Transverse colon (tissue), 4 donors: ENCODE measurements around the gene USP19. TPM values are rescaled to one million over a fixed set of nuclear protein-coding genes. Genes with fewer than 3 reads are reported as not detected.
A peak's percentile ranks its signal among the peaks of the same experiment; 100 is the strongest.

Experiments used
- DNase-seq: peaks from one replicate; pipeline ENCODE4 v3.0.0-alpha.2; 2019
- H3K27ac ChIP-seq, 4 donors: fragments of 200-600 bp; sonication (generic); 2 replicates each; pipeline ENCODE4 v1.5.1; 2016 to 2018; ENCODE audit warnings: inconsistent platforms in 4 of 4
- H3K27me3 ChIP-seq: fragments of 200-600 bp; sonication (generic); 2 replicates; pipeline ENCODE4 v1.5.1; 2017; ENCODE audit warnings: inconsistent platforms
- H3K36me3 ChIP-seq, 4 donors: fragments of 200-600 bp; sonication (generic); 2 replicates each; pipeline ENCODE4 v1.5.1; 2017 to 2019; ENCODE audit warnings: inconsistent platforms in 4 of 4
- H3K4me1 ChIP-seq, 4 donors: fragments of 200-600 bp; sonication (generic); 2 replicates each; pipeline ENCODE4 v1.5.1; 2017 to 2020; ENCODE audit warnings: inconsistent platforms in 4 of 4
- H3K4me3 ChIP-seq, 4 donors: fragments of 200-600 bp; sonication (generic); 1 replicate in 1 of 4; 2 replicates in 3 of 4; pipeline versions ENCODE4 v1.5.1 to v1.6.1; 2017 to 2019; ENCODE audit warnings: inconsistent platforms in 4 of 4
- H3K9me3 ChIP-seq, 2 donors: fragments of 200-600 bp; sonication (generic); 2 replicates each; pipeline ENCODE4 v1.5.1; 2017 to 2019; ENCODE audit warnings: inconsistent platforms in 2 of 2
- CTCF ChIP-seq, 5 experiments: fragments of 200-600 bp in 3 of 5; fragments of 450-650 bp in 2 of 5; sonication (generic) in 3 of 5; IDR thresholded peaks; 1 replicate in 2 of 5; 2 replicates in 3 of 5; pipeline ENCODE4 v1.5.1; 2016 to 2017; ENCODE audit warnings: antibody characterized with exemption in 5 of 5, inconsistent platforms in 3 of 5, mild to moderate bottlenecking in 2 of 5, moderate library complexity in 1 of 5
- EP300 ChIP-seq: sonication (generic); formaldehyde crosslinking; IDR thresholded peaks from one replicate; pipeline ENCODE4 v1.6.1; 2017; ENCODE audit warnings: antibody characterized with exemption, low read depth
- POLR2A ChIP-seq: fragments of 450-650 bp; IDR thresholded peaks from one replicate; pipeline ENCODE4 v1.6.1; 2016; ENCODE audit warnings: antibody characterized with exemption, mild to moderate bottlenecking, moderate library complexity
- POLR2AphosphoS5 ChIP-seq, 3 donors: sonication (generic); formaldehyde crosslinking; IDR thresholded peaks; one replicate each; pipeline ENCODE4 v1.6.1; 2016; ENCODE audit warnings: antibody characterized with exemption in 3 of 3
- WGBS, 2 donors: methylation state at CpG; one replicate each; pipeline ENCODE4 v1.1.5; 2018; ENCODE audit warnings: low coverage in 1 of 2; 5-methylcytosine and 5-hydroxymethylcytosine counted together
- in situ Hi-C, 4 donors: fragments of 200-750 bp; cut with MboI; loops; one replicate each; pipeline versions ENCODE4 v1.15.0 to v1.15.1; 2017; ENCODE audit warnings: low sequenced_read_pairs in 3 of 4, low pct_ligation_motif_present in 1 of 4, low pct_unique_long_range_greater_than_20kb in 1 of 4
- intact Hi-C: fragments of 100-400 bp; cut with DNase I; formaldehyde crosslinking; loops from one replicate; pipeline ENCODE4 v1.15.1; 2023; ENCODE audit warnings: low total_unique reads
- total RNA-seq, 4 donors: library from RNA; depleted of rRNA; stranded (reverse); fragments of >200 nt; gene quantifications; one replicate each; pipeline ENCODE4 v1.1.0, GENCODE V29; 2016

The USP19 gene
- total RNA-seq, 4 donors from 2014 or later = 66.5 to 86.2 (median 71.7) TPM

- Histone ChIP-seq H3K4me3 (peak within 1 kb of the TSS; percentile 75 to 100 (median 90)), H3K4me1 (peaks cover 15 to 27% (median 23%) of the 10 kb centered on the region in 4 donors), H3K9me3 (no peaks in the 10 kb centered on the region), H3K27ac (peak within 1 kb of the TSS; percentile 82 to 92 (median 90)), H3K36me3 (peaks cover 0 to 9% (median 2%) of the 10 kb centered on the region in 4 donors), H3K27me3 (no peaks in the 10 kb centered on the region)
- intact Hi-C loops (loop anchor here (10.0 kb wide), 1 partner anchor 289 kb away; no protein-coding TSS in a partner anchor), in situ Hi-C loops (loop anchor here in 3 of 4 donors (5.0 to 25.0 kb wide), 3 partner anchors 44 to 279 kb away; partner anchors contain the start of genes NICN1 (in 2 of the 3) and USP19 (in 1 of the 3))
- TF ChIP-seq POLR2AphosphoS5 (IDR thresholded peaks at IDR 0.05) = peak; percentile 49 to 79 (median 76)
- TF ChIP-seq EP300 = no peak
- DNase-seq = peak; percentile 73
- 0 to 6% methylated on average over 1 to 41 of the region's 69 CpGs for WGBS, 2 donors
Observed at GRCh38 chr3:49165771-49166751, 45.4 kb upstream of the USP19 start, which contains the start of gene CCDC71. Gene CCDC71, minus strand, starts transcription at chr3:49166331. Its CDS starts 2,123 bp downstream, at chr3:49164208.

GRCh38 chr3:49164983-49165720 is 44.5 kb upstream of the USP19 start:
- in situ Hi-C loops (loop anchor here in 3 of 4 donors (5.0 to 25.0 kb wide), 3 partner anchors 43 to 280 kb away; partner anchors contain the start of genes NICN1 (in 2 of the 3) and USP19 (in 1 of the 3)), intact Hi-C loops (loop anchor here (10.0 kb wide), 1 partner anchor 290 kb away; no protein-coding TSS in a partner anchor)
- 48 to 49% methylated on average over 2 to 6 of the region's 6 CpGs for WGBS, 2 donors

GRCh38 chr3:49163609-49164008 is 43.0 kb upstream of the USP19 start:
- H3K27ac ChIP-seq = no peak overlapping the region
- peaks cover 0 to 9% (median 2%) of the 10 kb centered on the region in 4 donors for H3K36me3 ChIP-seq
- H3K4me3 ChIP-seq = no peak overlapping the region
- WGBS, 2 donors = 92% methylated on average over 8 of the region's 8 CpGs; no CpG with 5 or more reads in 1 of the 2 donors
- in situ Hi-C loops (loop anchor here in 3 of 4 donors (10.0 to 25.0 kb wide), 2 partner anchors 274 to 281 kb away; partner anchors contain the start of gene NICN1 (in 2 of the 3)), intact Hi-C loops (loop anchor here (10.0 kb wide), 1 partner anchor 291 kb away; no protein-coding TSS in a partner anchor)
- no peaks in the 10 kb centered on the region for H3K9me3 ChIP-seq
- no peak for DNase-seq
- no peaks in the 10 kb centered on the region for H3K27me3 ChIP-seq
- TF ChIP-seq CTCF (IDR thresholded peaks at IDR 0.05) = no peak
- TF ChIP-seq POLR2A = no peak
- TF ChIP-seq POLR2AphosphoS5 (IDR thresholded peaks at IDR 0.05) = no peak
- no peak for TF ChIP-seq EP300
- peaks cover 7 to 20% (median 16%) of the 10 kb centered on the region in 4 donors for H3K4me1 ChIP-seq

More at GRCh38 chr3:49164983-49165720, 44.5 kb upstream of the USP19 start:
- Histone ChIP-seq H3K27me3 (no peaks in the 10 kb centered on the region), H3K27ac (peak overlapping the region; percentile 82 to 92 (median 90)), H3K4me3 (peak overlapping the region; percentile 75 to 100 (median 90)), H3K36me3 (peaks cover 0 to 9% (median 2%) of the 10 kb centered on the region in 4 donors), H3K4me1 (peaks cover 7 to 20% (median 16%) of the 10 kb centered on the region in 4 donors), H3K9me3 (no peaks in the 10 kb centered on the region)
- no peak for DNase-seq
- TF ChIP-seq EP300 = no peak
- no peak for TF ChIP-seq POLR2A
- TF ChIP-seq POLR2AphosphoS5 (IDR thresholded peaks at IDR 0.05) = no peak
- TF ChIP-seq CTCF (IDR thresholded peaks at IDR 0.05) = no peak

- H3K36me3 ChIP-seq = peaks cover 0 to 9% (median 2%) of the 10 kb centered on the region in 4 donors
- no peak overlapping the region for H3K27ac ChIP-seq
- 94% methylated on average over 21 of the region's 21 CpGs; no CpG with 5 or more reads in 1 of the 2 donors for WGBS, 2 donors
- intact Hi-C loops = loop anchor here (10.0 kb wide), 1 partner anchor 292 kb away; no protein-coding TSS in a partner anchor
- H3K27me3 ChIP-seq = no peaks in the 10 kb centered on the region
- peaks cover 7 to 21% (median 16%) of the 10 kb centered on the region in 4 donors for H3K4me1 ChIP-seq
- H3K9me3 ChIP-seq = no peaks in the 10 kb centered on the region
- in situ Hi-C loops = loop anchor here in 3 of 4 donors (10.0 to 25.0 kb wide), 2 partner anchors 274 to 282 kb away; partner anchors contain the start of gene NICN1 (in 2 of the 3)
- DNase-seq = no peak
- no peak for TF ChIP-seq POLR2AphosphoS5 (IDR thresholded peaks at IDR 0.05)
- TF ChIP-seq POLR2A = no peak
- no peak for TF ChIP-seq CTCF (IDR thresholded peaks at IDR 0.05)
- TF ChIP-seq EP300 = no peak
- no peak overlapping the region for H3K4me3 ChIP-seq
Observed at GRCh38 chr3:49162751-49163419, 42.3 kb upstream of the USP19 start.
